NCI-H345 (cell line): Measurements from ENCODE around the gene FAAP24.
"Not testable (repeated sequence)": the region's sequence is repeated elsewhere in the genome, so short reads cannot be mapped to it uniquely, and the experiment has no call there.

Experiments used
- DNase-seq: peaks from one replicate; lab custom pipeline; 2025; lab: John Stamatoyannopoulos, UW

Gene FAAP24

DNA sequence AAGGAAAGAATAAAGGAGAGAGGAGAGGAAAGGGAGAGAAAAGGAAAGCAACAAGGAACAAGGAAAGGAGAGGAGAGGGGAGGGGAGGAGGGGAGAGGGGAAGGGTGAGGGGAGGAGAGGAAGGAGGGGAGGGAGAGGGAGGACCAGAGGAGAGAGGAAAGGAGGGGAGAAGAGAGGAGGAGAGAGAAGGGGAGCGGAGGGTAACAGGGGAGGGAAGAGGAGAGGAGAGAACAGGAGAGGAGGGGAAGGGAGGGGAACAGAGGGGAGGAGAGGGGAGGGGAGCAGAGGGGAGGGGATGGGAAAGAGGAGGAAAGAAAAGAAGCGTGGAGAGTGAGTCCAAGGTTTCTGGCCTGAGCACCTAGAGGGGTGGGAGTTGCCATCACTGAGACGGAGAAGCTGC, 26.7 kb downstream of the FAAP24 start:
- DNase-seq: no peak

DNA sequence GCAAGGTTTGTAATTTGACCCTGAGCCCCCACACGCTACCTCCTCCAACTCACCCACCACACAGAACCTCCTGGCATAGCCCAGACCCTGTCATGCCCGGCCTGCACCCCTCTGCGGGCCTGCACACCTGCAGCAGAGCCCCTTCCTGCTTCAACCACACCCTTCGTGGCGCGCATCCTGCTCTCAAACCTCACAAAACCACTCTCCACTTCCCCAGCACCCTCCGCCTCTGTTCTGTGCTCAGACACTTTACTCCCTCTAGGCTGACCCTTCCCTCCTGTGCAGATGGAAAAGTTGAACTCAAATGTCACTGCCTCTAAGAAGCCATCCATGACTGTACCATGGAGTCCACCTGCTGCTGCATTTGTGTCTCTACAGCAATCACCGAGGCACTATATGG, 28.5 kb downstream of the FAAP24 start:
- DNase-seq: no peak

DNA sequence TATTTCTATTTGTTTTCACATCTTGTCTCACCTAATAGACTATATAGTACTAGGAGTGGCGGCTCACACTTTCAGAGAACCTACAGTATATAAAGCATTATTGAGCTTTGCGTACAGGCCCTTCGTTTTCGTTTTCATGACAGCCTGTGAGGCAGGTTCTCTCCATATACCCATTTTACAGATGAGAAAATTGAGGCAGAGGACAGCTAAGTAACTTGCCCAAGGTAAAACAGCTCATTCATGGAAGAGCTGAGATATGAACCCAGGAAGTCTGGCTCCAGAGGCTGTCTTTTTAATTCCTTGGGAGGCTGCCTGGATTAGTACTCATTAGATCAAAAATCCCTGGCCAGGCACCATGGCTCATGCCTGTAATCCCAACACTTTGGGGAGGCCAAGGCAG, 28.9 kb downstream of the FAAP24 start:
- no peak for DNase-seq

DNA sequence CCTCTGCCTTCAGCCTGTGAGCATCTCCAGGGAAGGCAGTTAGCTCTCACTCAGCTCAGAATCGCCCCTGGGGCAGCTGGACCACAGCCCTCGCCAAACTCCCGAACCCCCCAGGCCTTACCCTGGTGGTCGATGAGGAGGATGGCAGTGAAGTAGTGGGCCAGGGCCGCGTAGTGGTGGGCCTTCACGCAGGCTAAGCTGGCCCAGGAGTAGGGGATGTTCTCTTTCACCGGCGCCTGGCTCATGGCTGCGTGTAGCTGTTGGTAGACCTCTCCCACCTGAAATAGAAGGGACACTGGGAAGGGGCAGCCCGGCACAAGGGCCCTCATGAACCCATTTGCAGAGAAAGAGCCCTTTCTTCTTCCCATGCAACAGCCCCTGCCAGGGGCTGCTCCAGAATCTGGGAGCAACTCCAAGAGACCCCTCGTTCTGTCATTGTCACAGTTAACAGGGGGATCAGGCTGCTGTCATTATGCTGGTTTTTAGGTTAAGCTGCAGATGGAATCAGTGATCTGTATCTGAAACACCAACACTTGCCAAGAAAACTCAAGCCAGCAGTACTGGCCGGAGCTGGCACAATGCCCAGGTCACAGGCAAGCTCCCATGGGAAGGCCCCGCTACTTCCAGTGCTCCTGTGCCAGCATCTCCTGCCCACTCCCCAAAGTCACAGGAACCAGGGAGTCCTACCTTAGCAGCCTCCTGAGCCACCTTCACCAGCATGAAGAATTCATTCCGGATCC, 30.3 kb downstream of the FAAP24 start:
- DNase-seq: peak; percentile 6

DNA sequence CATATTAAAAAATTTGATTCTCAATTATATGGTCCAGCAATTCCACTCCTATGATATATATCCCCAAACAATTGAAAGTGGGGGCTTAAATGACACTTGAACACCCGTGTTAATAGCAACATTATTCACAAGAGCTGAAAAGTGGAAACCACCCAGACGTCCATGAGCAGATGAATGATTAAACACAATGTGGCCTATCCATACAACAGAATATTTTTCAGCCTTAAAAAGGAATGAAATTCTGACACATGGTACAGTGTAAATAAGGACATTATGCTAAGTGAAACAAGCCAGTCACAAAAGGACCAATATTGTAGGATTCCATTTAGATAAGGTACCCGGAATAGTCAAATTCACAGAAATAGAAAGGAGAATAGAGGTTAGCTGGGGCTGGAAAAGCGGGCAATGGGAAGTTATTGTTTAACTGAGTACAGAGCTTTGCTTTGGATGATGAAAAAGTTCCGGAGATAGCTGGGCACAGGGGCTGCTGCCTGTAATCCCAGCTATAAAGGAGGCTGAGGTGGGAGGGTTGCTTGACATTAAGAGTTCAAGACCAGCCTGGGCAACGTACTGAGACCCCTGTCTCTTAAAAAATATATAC, 31.5 kb downstream of the FAAP24 start:
- not testable (repeated sequence) for DNase-seq

DNA sequence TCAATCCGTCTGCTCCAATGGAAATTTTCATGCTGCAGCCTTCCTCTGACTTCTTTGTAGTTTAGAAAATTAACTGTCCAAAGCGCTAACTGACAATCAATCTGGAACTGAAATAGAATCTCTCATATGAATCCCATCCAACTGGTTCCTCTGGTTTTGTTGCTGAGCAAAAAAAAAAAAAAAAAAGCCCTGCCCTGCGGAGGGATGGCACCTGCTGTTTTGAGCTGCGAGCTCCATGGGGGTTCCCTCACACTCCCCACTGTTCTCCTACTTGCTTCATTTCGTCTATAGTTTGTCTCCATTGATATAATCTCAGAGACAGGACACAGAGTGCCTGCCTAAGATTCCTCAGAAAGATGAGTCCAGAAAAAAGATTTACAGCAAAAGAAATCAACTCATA, 33.4 kb downstream of the FAAP24 start:
- DNase-seq: peak; percentile 93

DNA sequence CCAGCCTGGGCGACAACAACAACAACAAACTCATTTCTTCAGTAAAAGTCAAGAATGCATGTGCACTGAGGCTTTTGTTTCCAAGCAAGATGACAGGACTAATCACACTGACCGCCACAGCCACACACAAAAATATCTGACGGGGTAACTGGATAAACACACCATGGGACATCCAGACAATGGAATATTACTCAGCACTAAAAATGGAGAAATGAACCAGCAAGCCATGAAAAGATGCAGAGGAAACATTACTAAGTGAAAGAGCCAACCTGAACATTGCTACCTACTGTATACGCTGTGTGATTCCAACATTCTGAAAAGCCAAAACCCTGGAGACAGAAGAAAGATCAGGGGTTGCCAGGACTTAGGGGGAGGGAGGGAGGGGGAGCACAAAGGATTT, 36.7 kb downstream of the FAAP24 start:
- DNase-seq: no peak

DNA sequence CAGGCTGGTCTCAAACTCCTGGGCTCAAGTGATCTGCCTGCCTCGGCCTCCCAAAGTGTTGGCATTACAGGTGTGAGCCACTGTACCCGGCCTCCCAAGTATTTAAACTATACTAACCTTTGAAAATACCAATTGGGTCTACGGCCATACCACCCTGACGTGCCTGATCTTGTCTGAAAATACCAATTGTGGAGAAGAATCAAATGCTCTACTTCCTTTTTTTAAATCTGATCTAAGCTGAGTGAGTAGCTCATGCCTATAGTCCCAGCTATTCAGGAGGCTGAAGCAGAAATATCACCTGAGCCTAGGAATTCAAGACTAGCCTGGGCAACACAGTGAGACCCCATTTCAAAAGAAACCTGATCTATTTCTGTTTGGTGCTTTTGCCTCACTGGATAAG, 38.8 kb downstream of the FAAP24 start:
- not testable (repeated sequence) for DNase-seq

DNA sequence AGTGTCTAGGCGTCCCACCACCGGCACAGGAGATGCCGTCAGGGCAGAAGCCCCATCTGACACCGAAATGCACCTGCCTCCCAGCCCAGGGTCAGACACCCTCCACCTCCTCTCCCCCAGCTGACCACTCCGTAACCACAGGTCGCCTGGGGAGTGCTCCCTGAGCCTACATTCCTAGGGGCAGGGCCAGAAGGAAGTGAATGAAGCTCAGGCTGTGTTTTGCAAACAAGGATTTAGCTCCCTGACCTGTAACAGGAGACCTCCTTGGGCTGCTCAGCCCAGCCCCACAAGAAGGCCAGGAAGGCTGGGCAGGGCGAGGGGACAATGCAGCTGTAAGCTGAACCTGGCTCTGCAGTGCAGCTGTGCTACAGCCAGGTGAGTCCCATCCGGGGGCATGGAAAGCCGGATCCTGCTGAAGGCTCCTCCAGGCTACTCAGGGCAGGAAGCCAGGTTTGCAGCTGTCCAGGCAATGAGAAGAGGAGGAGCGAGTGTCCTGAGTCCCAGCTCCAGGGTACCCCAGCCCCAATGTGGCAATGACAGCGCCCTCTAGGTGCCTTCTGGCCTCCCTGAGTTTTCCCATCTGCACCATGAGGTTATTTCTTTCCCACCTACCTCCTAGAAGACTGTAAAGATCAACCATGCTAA, 50.6 kb downstream of the FAAP24 start:
- no peak for DNase-seq

DNA sequence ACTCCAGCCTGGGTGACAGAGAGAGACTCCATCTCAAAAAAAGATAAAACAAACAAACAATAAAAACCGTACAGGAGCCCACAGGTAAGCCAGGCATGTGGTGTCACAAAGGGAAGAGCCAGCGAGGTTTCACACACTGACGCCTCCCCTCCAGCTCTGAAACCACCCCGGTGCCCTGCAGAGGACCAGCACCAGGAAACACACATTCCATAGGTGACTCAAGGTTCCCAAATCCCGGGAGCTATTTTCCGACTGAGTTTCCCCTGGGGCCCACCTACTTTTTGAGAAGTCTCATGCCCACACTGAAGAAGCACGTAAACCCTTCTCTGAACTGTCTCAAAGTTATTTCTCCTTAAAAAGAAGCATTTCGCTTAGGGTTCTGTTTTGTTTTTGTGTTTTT, 52.4 kb downstream of the FAAP24 start:
- no peak for DNase-seq

DNA sequence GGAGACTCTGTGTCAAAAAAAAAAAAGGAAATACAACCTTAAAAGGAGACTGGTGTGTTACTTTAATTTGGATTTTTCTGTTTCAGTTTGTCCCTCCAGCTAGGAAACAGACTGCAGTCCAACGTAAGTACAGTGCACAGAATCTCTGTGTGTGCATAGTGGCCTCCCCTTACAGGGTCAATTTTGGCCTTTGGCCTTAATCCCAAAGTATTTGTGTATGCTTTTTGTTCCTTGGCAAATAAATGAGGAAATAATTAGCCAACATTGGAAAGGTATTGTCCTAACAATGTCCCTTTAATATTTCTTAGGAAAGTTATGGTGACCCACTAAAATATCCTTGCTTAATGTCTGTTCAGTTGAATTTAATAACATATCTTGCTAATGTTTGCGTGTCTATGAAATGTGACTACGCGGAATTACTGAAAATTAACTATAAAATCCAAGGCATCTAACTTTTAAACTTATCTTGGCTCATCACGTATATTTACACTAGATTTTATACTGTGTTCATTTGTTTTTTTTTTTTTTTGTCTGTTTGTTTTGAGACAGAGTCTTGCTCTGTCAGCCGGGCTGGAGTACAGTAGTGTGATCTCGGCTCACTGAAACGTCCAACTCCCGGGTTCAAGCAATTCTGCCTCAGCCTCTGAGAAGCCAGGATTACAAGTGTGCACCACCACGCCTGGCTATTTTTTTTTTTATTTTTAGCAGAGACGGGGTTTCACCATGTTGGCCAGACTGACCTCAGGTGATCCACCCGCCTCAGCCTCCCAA, 53.6 kb downstream of the FAAP24 start:
- DNase-seq: not testable (repeated sequence)

DNA sequence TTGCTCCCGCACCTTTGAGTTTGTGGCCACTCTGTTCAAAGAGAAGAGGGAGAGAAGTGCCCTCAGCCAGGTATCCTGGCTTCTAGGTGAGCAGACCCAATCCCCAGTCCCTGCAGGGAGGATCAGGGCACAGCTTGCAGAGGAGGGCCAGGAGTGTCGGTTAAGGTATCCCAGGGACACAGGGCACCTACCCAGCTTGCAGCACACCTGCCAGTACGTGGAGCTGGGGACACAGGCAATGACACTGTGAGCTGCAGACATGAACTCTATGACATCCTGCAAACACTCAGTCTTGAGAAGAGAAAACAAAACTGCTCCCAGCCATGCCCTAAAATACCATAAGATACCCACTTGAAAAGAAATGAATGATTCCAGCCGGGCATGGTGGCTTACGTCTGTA, 54.6 kb downstream of the FAAP24 start:
- DNase-seq: not testable (repeated sequence)
